ENCODE data around the gene AHRR. TPM values are rescaled to one million over a fixed set of nuclear protein-coding genes. Genes with fewer than 3 reads are reported as not detected.

The AHRR gene
- total RNA-seq, 1 experiment from 2014 or later, result 2.2 TPM

- H2AFZ ChIP-seq (ENCODE audit: low read length), result no peak overlapping the region
Measured at GRCh38 chr5:326109-326508, 4.6 kb downstream of the AHRR start.

More at GRCh38 chr5:326109-326508, 4.6 kb downstream of the AHRR start:
- H4K5ac ChIP-seq (ENCODE audit: insufficient read length, low read depth, low read length), result no peak overlapping the region
- Mint-ChIP-seq H3K27me3 (ENCODE audit: low read depth) (peaks cover 63% of the 10 kb centered on the region), H3K27ac (no peak overlapping the region), H3K36me3 (ENCODE audit: insufficient read depth in 1 of 3, low read depth in 3 of 3) (peaks cover 0 to 2% (median 0%) of the 10 kb centered on the region in 3 experiments; a peak in 1 of 7 replicates), H3K4me1 (peaks cover 8 to 9% of the 10 kb centered on the region in 2 experiments), H3K9me3 (no peaks in the 10 kb centered on the region), H3K4me3 (no peak overlapping the region)
- no peak overlapping the region for H4K91ac ChIP-seq (ENCODE audit: insufficient read length, low read depth, low read length)
- H3K56ac ChIP-seq (ENCODE audit: insufficient read length, low read depth, low read length), result no peak overlapping the region
- no peak overlapping the region for H3K14ac ChIP-seq (ENCODE audit: insufficient read depth, low read length)
- H3K79me1 ChIP-seq (ENCODE audit: insufficient read depth, low read depth, low read length, poor library complexity, severe bottlenecking), result no peaks in the 10 kb centered on the region
- no peak overlapping the region for H3K9ac ChIP-seq (ENCODE audit: extremely low read depth, insufficient read length, low read length)
- H3K23me2 ChIP-seq (ENCODE audit: insufficient read length, low read depth, low read length, poor library complexity, severe bottlenecking), result peaks cover 10% of the 10 kb centered on the region
- no peak overlapping the region for H3K23ac ChIP-seq (ENCODE audit: insufficient read length, low read depth, low read length)
- no peaks in the 10 kb centered on the region for H3K9me3 ChIP-seq (ENCODE audit: control insufficient read depth, low read depth, low read length)
- H2BK12ac ChIP-seq (ENCODE audit: insufficient read length, low read depth, low read length), result no peak overlapping the region
- no peak overlapping the region for H3K4me2 ChIP-seq (ENCODE audit: insufficient read depth, insufficient read length, low read length)
- no peak overlapping the region for H3K18ac ChIP-seq (ENCODE audit: insufficient read length, low read depth, low read length)
- no peak overlapping the region for H3K27ac ChIP-seq (ENCODE audit: insufficient read length, low read depth, low read length)
- no peak overlapping the region for H3K4ac ChIP-seq (ENCODE audit: low read depth, low read length)
- H4K8ac ChIP-seq (replicated peaks; ENCODE audit: insufficient read length, low read depth, low read length), result no peak overlapping the region
- H2AK5ac ChIP-seq (ENCODE audit: insufficient read length, low read length), result no peak overlapping the region
- H2BK5ac ChIP-seq (ENCODE audit: insufficient read length, low read length), result no peak overlapping the region
- H3K4me1 ChIP-seq (ENCODE audit: insufficient read depth, low read length), result no peaks in the 10 kb centered on the region; the same call in 1 of the 2 replicates
- H2BK120ac ChIP-seq (ENCODE audit: low read depth, low read length, poor library complexity, severe bottlenecking), result no peak overlapping the region
- no peak overlapping the region for H2BK20ac ChIP-seq (ENCODE audit: low read depth, low read length, poor library complexity, severe bottlenecking)
- no peak overlapping the region for H2BK15ac ChIP-seq (ENCODE audit: low read depth, low read length)
- DNase-seq, result no peak
- WGBS (ENCODE audit: extremely low coverage, insufficient read length, low lambda C conversion rate), result no CpG with 5 or more reads among the region's 7 CpGs
- H4K20me1 ChIP-seq (ENCODE audit: control insufficient read depth, insufficient read depth, insufficient read length), result no peaks in the 10 kb centered on the region
- H3K79me2 ChIP-seq (ENCODE audit: insufficient read depth, low read length), result no peaks in the 10 kb centered on the region
- TF ChIP-seq CTCF (conservative IDR thresholded peaks at IDR 0.05), result no peak
- peaks cover 7% of the 10 kb centered on the region; the same call in 1 of the 2 replicates for H3K27me3 ChIP-seq (ENCODE audit: insufficient read depth, low read length)
- H3T11ph ChIP-seq (ENCODE audit: low read length), result no peak overlapping the region
